ENCODE measurements around the gene TMTC2.

The TMTC2 gene

DNA sequence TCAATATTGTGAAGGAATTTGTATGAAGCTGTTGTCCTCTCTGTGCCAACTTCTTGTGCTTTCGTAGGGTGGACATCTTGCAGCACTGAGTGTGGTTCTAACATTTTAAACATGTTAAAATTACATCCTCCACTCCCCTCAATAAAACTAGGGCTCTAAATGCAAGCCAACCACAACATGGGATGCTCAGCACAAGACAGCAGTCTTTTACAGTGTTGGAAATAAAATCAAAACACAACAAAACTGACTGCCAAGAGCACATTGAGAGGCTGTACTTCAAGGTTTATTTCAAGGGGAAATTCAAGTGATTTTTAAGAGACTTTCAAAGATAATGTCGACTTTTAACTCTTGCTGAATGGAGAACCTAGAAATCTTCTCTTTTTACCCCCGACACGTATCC lies 396.9 kb downstream of the TMTC2 start:
- H3K27ac ChIP-seq (ENCODE audit: low read length) = no peak overlapping the region
- H3K9me3 ChIP-seq (ENCODE audit: insufficient read depth, low read depth, low read length) = no peaks in the 10 kb centered on the region
- no peaks in the 10 kb centered on the region for H3K27me3 ChIP-seq (ENCODE audit: insufficient read depth, low read length)
- H3K4me1 ChIP-seq (ENCODE audit: insufficient read depth, low read length) = peaks cover 8% of the 10 kb centered on the region; the same call in 1 of the 2 replicates
- no peak overlapping the region for H3K4me3 ChIP-seq (ENCODE audit: low read length)
- no peaks in the 10 kb centered on the region for H3K36me3 ChIP-seq (ENCODE audit: insufficient read depth, low read depth, low read length)
- no peak overlapping the region for H3K9ac ChIP-seq (ENCODE audit: low read depth, low read length)

DNA sequence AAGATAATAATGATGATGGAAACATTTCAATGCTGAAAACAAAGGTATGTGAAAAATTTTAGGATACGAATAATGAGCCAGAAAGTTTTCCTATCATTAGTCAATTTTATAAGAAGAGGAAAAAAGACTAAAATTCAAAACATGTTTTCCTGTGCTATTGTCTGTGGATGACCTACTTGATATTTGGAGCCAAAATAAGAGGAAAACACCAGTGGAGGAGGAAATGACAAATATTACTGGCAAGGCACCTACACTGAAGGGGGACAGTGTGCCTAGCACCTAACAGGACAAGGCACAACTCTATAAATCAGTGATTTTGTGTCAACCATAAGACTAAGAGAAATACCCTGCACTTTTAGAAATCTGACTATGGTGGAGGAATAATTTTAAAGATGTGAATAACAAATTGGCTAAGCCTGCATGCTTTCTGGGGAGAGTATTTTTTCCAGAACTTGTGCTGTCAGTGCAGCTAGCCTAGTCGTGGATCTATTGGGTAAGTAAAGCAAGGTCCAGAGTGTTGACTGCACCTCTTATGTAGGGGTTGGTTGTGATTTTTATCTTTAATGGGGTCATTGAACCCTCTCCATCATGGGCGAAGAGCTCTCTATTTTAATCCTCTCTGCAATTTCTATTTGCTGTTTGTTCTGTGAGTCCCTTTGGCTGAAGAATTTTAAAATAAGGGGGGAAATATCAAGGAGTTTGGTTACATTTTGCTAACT lies 398.0 kb downstream of the TMTC2 start:
- no peaks in the 10 kb centered on the region for H3K27me3 ChIP-seq (ENCODE audit: insufficient read depth, low read length)
- no peak overlapping the region for H3K27ac ChIP-seq (ENCODE audit: low read length)
- H3K4me1 ChIP-seq (ENCODE audit: insufficient read depth, low read length) = peaks cover 8% of the 10 kb centered on the region; the same call in 1 of the 2 replicates
- no peaks in the 10 kb centered on the region for H3K9me3 ChIP-seq (ENCODE audit: insufficient read depth, low read depth, low read length)
- no peak overlapping the region for H3K4me3 ChIP-seq (ENCODE audit: low read length)
- no peaks in the 10 kb centered on the region for H3K36me3 ChIP-seq (ENCODE audit: insufficient read depth, low read depth, low read length)
- no peak overlapping the region for H3K9ac ChIP-seq (ENCODE audit: low read depth, low read length)

DNA sequence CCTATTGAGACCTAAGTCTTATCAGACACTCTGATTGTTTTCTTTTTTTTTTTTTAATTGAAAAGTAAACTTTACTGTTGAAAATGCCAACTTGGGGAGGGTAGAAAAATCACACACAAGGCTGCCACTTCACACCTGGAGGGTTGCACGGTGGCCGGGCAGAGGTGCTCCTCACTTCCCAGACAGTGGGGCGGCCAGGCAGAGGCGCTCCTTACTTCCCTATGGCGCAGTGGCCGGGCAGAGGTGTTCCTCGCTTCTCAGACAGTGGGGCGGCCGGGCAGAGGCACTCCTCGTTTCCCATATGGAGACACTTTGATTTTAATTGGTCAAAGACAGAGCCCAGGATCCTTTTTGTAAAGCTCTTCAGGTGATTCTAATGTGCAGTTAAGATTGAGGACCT lies 399.3 kb downstream of the TMTC2 start:
- Histone ChIP-seq H3K4me1 (ENCODE audit: insufficient read depth, low read length) (peaks cover 8% of the 10 kb centered on the region; the same call in 1 of the 2 replicates), H3K9ac (ENCODE audit: low read depth, low read length) (no peak overlapping the region), H3K36me3 (ENCODE audit: insufficient read depth, low read depth, low read length) (no peaks in the 10 kb centered on the region), H3K4me3 (ENCODE audit: low read length) (no peak overlapping the region), H3K27me3 (ENCODE audit: insufficient read depth, low read length) (no peaks in the 10 kb centered on the region), H3K27ac (ENCODE audit: low read length) (no peak overlapping the region), H3K9me3 (ENCODE audit: insufficient read depth, low read depth, low read length) (no peaks in the 10 kb centered on the region)

DNA sequence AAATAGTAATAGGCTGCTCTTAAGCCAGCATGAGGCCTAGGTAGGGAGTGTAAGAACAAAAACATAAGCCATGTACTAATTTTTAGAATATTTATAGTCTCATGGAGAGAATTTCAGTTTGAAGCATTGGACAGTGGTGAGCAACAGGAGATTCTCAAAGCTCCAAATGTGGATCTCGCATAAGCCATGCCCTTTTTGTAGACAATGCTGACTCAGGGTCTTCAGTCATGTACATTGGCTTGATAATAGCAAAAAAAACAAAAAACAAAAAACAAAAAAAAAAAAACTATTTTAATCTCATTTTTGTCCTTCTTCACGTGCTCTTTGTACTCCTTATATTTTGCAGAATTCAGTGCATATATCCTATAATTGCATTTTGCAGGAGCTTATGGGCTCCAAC lies 402.9 kb downstream of the TMTC2 start:
- H3K27me3 ChIP-seq (ENCODE audit: insufficient read depth, low read length) = no peaks in the 10 kb centered on the region
- H3K4me3 ChIP-seq (ENCODE audit: low read length) = no peak overlapping the region
- no peaks in the 10 kb centered on the region for H3K9me3 ChIP-seq (ENCODE audit: insufficient read depth, low read depth, low read length)
- peaks cover 14% of the 10 kb centered on the region; the same call in 1 of the 2 replicates for H3K4me1 ChIP-seq (ENCODE audit: insufficient read depth, low read length)
- H3K27ac ChIP-seq (ENCODE audit: low read length) = no peak overlapping the region
- H3K36me3 ChIP-seq (ENCODE audit: insufficient read depth, low read depth, low read length) = no peaks in the 10 kb centered on the region
- H3K9ac ChIP-seq (ENCODE audit: low read depth, low read length) = no peak overlapping the region

DNA sequence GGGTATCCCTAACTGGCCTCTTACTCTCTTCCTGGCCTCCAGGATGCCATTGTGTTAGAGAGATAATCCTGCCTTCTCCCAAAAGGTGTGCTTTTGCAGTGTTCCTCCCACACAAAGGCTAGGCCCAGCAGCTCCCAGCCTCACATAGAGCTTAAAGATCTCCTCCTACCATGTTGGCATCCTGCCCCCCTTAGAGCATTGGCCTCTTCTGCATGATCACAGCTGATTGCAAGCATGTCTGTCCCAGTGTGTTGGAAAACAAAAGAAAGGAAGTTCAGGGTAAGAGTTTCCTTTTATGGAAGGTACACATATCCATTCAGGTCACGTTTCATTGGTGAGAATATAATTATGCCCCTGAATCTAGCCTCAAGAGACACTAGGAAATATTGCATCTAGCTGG lies 405.4 kb downstream of the TMTC2 start:
- Histone ChIP-seq H3K4me3 (ENCODE audit: low read length) (no peak overlapping the region), H3K9ac (ENCODE audit: low read depth, low read length) (no peak overlapping the region), H3K9me3 (ENCODE audit: insufficient read depth, low read depth, low read length) (no peaks in the 10 kb centered on the region), H3K27me3 (ENCODE audit: insufficient read depth, low read length) (no peaks in the 10 kb centered on the region), H3K4me1 (ENCODE audit: insufficient read depth, low read length) (peaks cover 14% of the 10 kb centered on the region; the same call in 1 of the 2 replicates), H3K27ac (ENCODE audit: low read length) (no peak overlapping the region), H3K36me3 (ENCODE audit: insufficient read depth, low read depth, low read length) (no peaks in the 10 kb centered on the region)

DNA sequence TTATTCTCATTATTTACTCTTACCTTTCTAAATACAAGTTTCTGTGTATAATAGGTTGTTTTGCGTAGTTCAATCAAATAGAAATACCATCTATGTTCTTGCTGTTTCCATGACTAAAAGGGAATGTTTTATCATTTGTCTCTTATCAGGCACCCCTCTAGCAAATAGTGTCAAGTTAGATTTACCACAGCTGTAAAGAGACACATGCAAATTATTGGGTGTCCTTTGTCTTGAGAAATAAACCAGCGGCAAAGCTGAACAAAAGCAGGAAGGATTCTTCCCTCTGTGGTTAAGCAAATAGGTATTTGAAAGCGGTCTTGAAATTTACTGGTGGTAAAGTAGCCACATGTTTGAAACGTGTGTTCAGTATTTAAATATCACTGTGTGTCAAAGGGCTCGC lies 405.9 kb downstream of the TMTC2 start:
- Histone ChIP-seq H3K36me3 (ENCODE audit: insufficient read depth, low read depth, low read length) (no peaks in the 10 kb centered on the region), H3K27me3 (ENCODE audit: insufficient read depth, low read length) (no peaks in the 10 kb centered on the region), H3K9me3 (ENCODE audit: insufficient read depth, low read depth, low read length) (no peaks in the 10 kb centered on the region), H3K4me1 (ENCODE audit: insufficient read depth, low read length) (peaks cover 14% of the 10 kb centered on the region; the same call in 1 of the 2 replicates), H3K9ac (ENCODE audit: low read depth, low read length) (no peak overlapping the region), H3K4me3 (ENCODE audit: low read length) (no peak overlapping the region), H3K27ac (ENCODE audit: low read length) (no peak overlapping the region)

DNA sequence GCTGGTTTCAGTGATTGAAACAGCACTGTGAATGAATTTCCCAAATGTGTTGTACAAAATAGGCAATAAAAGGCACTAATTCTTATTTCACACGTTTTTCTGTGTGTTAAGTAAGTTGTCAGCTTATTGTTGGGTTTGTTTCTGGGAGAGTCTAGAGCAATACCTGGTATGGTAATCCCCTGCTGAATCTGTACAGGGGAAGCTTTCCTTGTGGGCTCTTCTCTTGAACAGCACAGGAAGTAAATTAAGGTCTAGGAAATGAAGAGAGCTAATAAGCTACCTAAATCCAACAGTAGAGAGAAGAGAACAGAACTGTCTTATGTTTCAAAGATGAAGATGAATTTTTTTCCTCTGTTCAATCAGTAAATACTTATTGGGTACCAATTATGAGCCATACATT lies 406.7 kb downstream of the TMTC2 start:
- H3K27me3 ChIP-seq (ENCODE audit: insufficient read depth, low read length) = no peaks in the 10 kb centered on the region
- no peak overlapping the region for H3K9ac ChIP-seq (ENCODE audit: low read depth, low read length)
- no peak overlapping the region for H3K4me3 ChIP-seq (ENCODE audit: low read length)
- H3K9me3 ChIP-seq (ENCODE audit: insufficient read depth, low read depth, low read length) = no peaks in the 10 kb centered on the region
- no peaks in the 10 kb centered on the region for H3K36me3 ChIP-seq (ENCODE audit: insufficient read depth, low read depth, low read length)
- H3K4me1 ChIP-seq (ENCODE audit: insufficient read depth, low read length) = peaks cover 14% of the 10 kb centered on the region; the same call in 1 of the 2 replicates
- H3K27ac ChIP-seq (ENCODE audit: low read length) = no peak overlapping the region

DNA sequence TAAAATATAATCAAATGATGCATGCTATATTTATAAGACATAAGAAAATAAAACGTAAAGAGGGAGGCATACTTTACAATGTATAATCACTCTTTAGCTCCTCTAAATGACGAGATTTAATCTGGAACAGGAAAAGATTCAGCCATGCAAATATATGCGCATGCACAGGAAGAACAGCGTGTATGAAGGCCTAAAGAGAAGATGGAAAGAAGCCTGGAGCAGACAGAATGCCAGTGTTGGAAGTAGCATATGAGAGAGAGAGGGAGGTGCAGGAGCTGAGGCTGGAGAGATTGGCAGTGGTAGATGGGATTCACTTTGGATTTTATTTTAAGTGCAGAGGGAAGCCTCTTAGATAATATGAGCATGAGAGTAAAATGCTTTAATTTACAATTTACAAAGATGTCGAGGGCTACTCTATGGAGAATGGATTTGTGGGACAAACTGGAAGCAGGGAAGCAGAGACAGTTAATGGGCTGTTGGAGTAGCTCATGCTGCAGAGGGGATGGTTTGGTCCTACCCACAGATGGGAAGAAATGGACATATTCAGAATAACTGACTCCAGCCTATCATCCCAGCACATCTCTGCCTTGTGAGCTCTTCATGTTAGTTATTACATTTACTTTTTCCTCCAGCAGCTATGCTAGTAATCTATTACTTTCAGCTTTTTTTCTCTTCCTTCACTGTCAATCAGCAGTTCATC lies 411.1 kb downstream of the TMTC2 start:
- Histone ChIP-seq H3K9ac (ENCODE audit: low read depth, low read length) (no peak overlapping the region), H3K27ac (ENCODE audit: low read length) (no peak overlapping the region), H3K27me3 (ENCODE audit: insufficient read depth, low read length) (no peaks in the 10 kb centered on the region), H3K4me3 (ENCODE audit: low read length) (no peak overlapping the region), H3K36me3 (ENCODE audit: insufficient read depth, low read depth, low read length) (no peaks in the 10 kb centered on the region), H3K9me3 (ENCODE audit: insufficient read depth, low read depth, low read length) (no peaks in the 10 kb centered on the region), H3K4me1 (ENCODE audit: insufficient read depth, low read length) (peaks cover 1% of the 10 kb centered on the region; the same call in 1 of the 2 replicates)

DNA sequence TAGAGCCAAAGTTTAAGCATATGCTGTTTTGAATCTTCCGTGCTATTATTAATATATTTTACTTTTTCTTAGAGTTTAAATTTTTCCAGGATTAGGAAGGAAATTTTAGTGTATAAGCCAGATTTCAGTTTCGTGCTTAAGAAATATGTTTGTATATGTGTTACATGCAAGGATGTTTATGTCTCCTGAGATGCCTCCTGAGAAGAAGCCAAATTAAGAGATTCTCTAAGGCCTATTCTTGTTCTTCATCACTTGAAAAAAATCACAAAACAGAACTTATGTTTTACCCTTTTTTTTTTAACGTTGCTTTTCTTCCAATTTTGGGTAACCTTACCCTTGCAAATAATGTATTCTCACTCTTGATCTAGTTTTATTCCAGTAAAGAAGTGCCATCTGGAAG lies 412.7 kb downstream of the TMTC2 start:
- Histone ChIP-seq H3K4me1 (ENCODE audit: insufficient read depth, low read length) (no peaks in the 10 kb centered on the region), H3K9ac (ENCODE audit: low read depth, low read length) (no peak overlapping the region), H3K27me3 (ENCODE audit: insufficient read depth, low read length) (no peaks in the 10 kb centered on the region), H3K36me3 (ENCODE audit: insufficient read depth, low read depth, low read length) (no peaks in the 10 kb centered on the region), H3K27ac (ENCODE audit: low read length) (no peak overlapping the region), H3K4me3 (ENCODE audit: low read length) (no peak overlapping the region), H3K9me3 (ENCODE audit: insufficient read depth, low read depth, low read length) (no peaks in the 10 kb centered on the region)

DNA sequence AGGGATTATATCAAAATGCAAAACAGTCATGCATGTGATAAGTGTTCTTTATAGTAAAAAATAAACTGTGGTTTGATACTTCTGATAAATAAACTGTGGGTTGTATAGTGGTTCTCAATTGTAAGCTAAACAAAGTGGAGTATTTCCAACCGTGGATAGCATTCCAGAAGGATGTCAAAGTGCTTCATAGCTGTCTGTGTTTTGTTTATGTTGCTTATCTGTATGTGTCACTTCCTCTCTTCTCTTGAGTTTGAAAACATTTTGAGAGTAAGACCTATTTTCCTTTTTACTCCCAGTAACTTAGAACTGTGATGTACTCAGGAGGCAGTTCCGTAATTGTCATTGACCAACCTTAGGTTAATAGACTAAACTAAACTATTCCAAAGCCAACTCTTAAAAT lies 415.8 kb downstream of the TMTC2 start:
- H3K4me3 ChIP-seq (ENCODE audit: low read length) = no peak overlapping the region
- H3K9ac ChIP-seq (ENCODE audit: low read depth, low read length) = no peak overlapping the region
- no peaks in the 10 kb centered on the region for H3K27me3 ChIP-seq (ENCODE audit: insufficient read depth, low read length)
- H3K4me1 ChIP-seq (ENCODE audit: insufficient read depth, low read length) = no peaks in the 10 kb centered on the region
- no peaks in the 10 kb centered on the region for H3K9me3 ChIP-seq (ENCODE audit: insufficient read depth, low read depth, low read length)
- no peaks in the 10 kb centered on the region for H3K36me3 ChIP-seq (ENCODE audit: insufficient read depth, low read depth, low read length)
- no peak overlapping the region for H3K27ac ChIP-seq (ENCODE audit: low read length)

DNA sequence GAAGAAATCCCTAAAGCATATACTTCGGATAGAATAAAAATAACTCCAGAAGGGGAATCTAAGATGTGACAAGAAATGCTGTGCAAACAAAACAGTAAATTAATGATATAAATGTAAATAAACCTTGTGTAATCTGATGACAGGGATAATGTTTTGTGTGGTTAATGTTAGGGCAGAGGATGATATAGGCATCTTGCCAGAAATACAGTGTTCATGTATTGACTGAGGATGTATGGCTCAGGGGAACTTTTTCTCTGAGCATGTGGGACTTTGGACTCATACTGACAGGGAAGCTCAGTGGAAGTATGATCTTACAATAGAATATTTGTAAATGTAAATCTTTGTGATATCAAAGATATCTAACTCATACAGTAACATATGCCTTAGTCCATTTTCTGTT lies 420.2 kb downstream of the TMTC2 start:
- H3K27ac ChIP-seq (ENCODE audit: low read length) = no peak overlapping the region
- H3K4me1 ChIP-seq (ENCODE audit: insufficient read depth, low read length) = no peaks in the 10 kb centered on the region
- H3K9me3 ChIP-seq (ENCODE audit: insufficient read depth, low read depth, low read length) = no peaks in the 10 kb centered on the region
- H3K4me3 ChIP-seq (ENCODE audit: low read length) = no peak overlapping the region
- no peaks in the 10 kb centered on the region for H3K36me3 ChIP-seq (ENCODE audit: insufficient read depth, low read depth, low read length)
- no peaks in the 10 kb centered on the region for H3K27me3 ChIP-seq (ENCODE audit: insufficient read depth, low read length)
- no peak overlapping the region for H3K9ac ChIP-seq (ENCODE audit: low read depth, low read length)

DNA sequence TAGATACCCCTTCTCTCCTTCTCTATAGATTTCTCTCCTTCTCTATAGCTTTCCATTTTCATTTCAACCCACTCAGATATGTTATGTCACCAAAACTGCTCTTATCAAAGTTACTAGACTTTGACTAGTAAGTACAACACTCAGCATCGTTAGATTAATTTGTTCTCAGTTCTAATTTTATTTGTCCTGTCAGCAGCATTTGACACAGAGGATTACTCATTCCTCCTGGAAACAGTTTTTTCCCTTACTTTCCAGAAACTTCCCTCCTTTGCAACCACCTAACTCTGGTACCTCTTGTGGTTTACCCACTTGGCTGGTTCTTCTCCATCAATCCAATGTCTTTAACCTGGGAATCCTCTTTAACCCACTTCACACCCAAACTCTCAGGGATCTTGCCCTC lies 423.7 kb downstream of the TMTC2 start:
- H3K4me1 ChIP-seq (ENCODE audit: insufficient read depth, low read length) = no peaks in the 10 kb centered on the region
- H3K9ac ChIP-seq (ENCODE audit: low read depth, low read length) = no peak overlapping the region
- no peaks in the 10 kb centered on the region for H3K27me3 ChIP-seq (ENCODE audit: insufficient read depth, low read length)
- no peaks in the 10 kb centered on the region for H3K36me3 ChIP-seq (ENCODE audit: insufficient read depth, low read depth, low read length)
- no peak overlapping the region for H3K4me3 ChIP-seq (ENCODE audit: low read length)
- no peaks in the 10 kb centered on the region for H3K9me3 ChIP-seq (ENCODE audit: insufficient read depth, low read depth, low read length)
- no peak overlapping the region for H3K27ac ChIP-seq (ENCODE audit: low read length)

Measured in iPS-20b (cell line).